ENCODE results near the gene PODXL2.

PODXL2 gene

DNA sequence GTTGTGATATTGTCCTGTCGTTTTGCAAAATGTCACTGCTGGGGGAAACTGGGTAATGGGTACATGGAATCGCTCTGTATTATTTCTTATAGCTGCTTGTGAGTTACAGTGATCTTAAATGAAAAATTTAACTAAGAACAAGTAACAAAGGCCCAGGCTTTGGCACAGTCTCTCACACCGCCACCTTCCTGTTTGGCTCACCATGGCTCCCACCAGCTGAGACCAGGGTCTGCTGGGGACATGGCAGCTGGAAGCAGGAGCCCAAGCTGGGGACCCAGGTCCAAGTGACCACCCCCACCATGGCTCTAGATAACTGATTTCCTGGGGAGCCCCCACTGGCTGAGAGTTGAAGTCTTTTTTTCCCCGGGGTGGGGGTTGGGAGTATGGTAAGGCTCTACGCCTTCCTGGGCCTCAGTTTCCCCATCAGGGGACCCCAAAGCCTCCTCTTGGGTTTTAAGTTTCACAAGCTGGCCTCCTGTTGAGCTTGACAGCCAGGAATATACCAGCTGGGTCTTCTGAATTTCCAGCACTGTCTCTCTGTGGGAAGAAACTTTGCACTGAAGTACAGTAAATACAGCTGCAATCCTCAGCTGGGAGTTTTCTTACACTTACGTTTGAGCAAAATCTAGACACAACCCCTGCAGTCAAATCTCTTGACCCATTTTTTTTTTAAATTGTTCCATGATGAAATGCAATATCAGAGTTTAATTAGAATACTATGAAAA lies 69.9 kb downstream of the PODXL2 start:
- no peak for TF ChIP-seq GATA2 (IDR thresholded peaks at IDR 0.05; ENCODE audit: low read depth, low read length)
- TF ChIP-seq GATA3 (IDR thresholded peaks at IDR 0.05; ENCODE audit: low read depth, low read length) = no peak

DNA sequence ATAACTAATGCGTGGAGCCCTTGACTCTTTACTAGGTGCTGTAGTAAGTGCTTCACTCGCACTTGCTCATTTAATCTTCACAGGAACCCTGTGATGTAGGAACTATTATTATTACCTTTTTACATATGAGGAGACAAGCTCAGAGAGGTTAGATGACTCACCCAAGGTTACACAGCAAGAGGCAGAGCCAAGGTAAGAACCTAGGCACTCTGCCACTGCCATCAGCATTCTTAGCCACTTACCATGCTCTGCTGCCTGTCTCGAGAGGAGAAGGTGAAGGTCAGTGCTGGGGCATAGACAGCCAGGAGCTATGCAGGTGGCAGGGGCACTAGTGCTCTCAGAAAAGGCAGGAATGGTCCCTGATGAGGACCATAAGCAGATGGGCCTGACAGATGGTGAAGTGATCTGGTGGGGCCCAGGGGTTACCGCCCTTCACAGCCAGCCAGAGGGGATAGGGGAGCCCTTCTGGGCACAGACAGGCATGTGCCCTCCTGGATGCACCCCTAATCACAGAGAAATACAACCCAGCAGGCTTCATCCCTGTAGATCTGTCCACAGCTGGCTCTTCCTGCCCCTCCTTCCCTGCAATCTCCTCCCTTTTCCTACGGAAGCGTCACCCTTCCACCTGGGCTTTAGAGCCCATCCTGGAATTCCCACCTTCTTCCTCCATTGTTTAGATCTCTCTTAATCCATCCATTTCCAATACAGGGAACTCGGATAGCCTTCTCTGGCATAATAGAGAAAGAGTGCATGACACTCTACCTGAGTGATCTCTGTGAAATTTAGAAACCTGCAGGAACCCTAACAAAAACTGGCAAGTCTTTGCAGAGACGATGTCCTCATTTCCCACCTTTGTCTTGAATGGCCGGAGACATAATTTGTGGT lies 70.7 kb downstream of the PODXL2 start:
- TF ChIP-seq GATA2 (IDR thresholded peaks at IDR 0.05; ENCODE audit: low read depth, low read length) (no peak), GATA3 (IDR thresholded peaks at IDR 0.05; ENCODE audit: low read depth, low read length) (no peak)

DNA sequence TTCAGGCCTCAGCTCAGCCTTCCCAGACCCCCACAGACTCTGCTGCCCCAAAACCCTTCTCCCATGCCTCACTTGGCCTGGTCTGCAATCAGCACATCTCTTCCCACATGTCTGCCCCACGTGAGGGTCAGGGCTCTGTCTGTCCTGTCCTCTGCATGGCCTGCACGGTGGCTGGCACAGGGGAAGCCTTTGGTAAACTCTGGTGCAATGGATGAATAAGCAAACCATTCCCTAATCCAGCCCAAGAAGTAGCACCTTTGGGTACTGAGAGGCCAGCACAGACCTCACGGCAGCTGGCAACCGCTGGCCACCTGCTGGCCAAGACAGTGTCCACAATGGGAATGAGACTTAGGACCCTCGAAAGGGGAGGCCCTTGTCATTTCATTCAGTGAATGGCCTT lies 71.4 kb downstream of the PODXL2 start:
- TF ChIP-seq GATA3 (IDR thresholded peaks at IDR 0.05; ENCODE audit: low read depth, low read length) (no peak), GATA2 (IDR thresholded peaks at IDR 0.05; ENCODE audit: low read depth, low read length) (no peak)

DNA sequence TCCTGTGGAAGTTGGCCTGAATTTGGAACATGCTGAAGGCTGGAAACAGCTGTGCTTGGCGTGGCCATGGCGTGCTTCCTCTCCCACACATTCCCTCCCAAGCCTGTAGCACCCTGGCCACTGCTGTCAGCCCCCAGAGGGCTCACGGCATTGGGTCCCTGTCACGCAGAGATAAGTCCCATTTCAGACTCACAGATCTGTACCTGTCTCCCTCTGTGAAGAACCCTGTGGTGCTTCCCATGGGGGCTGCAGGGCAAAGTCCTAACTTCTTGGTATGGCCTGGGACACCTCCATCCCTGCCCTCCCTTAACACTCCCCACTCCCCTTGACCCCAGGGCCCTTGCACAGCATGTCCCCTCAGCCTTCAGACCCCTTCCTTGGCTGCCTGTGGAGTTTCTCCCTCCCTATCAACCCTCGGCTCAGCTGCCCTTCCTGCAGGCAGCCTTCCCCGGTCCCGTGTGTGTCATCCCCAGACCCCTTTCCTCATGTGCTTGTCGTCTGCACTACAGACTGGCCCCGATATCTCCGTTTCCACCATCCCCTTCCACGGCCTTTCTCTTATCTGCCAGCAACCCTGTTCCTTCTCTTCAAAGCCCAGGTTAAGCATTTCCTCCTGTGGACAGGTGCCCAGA lies 72.4 kb downstream of the PODXL2 start:
- no peak for TF ChIP-seq GATA3 (IDR thresholded peaks at IDR 0.05; ENCODE audit: low read depth, low read length)
- TF ChIP-seq GATA2 (IDR thresholded peaks at IDR 0.05; ENCODE audit: low read depth, low read length) = no peak

DNA sequence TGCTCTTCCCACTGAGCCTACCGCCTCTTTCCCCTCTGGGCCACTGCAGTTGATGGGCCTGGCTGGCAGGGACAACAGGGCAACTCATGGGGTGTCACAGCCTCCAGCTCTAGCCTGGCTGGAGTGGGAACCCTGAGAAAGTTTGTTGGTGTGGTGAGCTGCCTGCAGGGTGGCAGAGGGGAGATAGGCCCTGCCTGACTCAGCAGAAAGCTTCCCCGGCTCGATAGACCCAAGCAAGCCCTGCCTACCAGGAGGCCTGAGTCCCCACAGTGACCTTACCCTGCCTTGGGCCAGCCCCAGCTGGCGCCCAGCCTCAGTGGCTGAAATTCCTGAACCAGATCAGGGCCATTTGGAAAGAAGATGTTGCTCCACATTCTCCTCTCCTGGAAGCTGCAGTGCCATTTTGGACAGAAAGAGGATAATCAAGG lies 73.2 kb downstream of the PODXL2 start:
- TF ChIP-seq GATA2 (IDR thresholded peaks at IDR 0.05; ENCODE audit: low read depth, low read length) (no peak), GATA3 (IDR thresholded peaks at IDR 0.05; ENCODE audit: low read depth, low read length) (no peak)

DNA sequence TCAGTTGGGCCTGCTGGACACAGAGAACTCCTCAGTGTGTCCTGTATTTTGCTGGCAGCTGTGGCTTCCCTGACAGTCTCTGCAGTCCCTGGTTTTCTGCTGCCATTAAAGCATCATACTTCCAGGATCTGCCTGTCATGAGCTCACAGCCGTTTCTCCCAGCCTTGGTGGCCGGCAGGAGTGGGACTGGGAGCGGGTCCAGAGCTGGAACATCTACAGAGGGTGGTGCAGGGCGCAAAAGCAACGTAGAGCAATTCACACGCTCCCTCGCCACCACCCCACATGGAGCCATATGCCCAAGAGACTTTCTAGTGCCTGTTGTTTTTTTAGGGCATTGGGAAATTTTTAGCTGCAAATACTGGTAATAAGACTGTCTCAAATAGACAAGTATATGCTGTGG lies 77.3 kb downstream of the PODXL2 start:
- TF ChIP-seq GATA3 (IDR thresholded peaks at IDR 0.05; ENCODE audit: low read depth, low read length) = no peak
- no peak for TF ChIP-seq GATA2 (IDR thresholded peaks at IDR 0.05; ENCODE audit: low read depth, low read length)

DNA sequence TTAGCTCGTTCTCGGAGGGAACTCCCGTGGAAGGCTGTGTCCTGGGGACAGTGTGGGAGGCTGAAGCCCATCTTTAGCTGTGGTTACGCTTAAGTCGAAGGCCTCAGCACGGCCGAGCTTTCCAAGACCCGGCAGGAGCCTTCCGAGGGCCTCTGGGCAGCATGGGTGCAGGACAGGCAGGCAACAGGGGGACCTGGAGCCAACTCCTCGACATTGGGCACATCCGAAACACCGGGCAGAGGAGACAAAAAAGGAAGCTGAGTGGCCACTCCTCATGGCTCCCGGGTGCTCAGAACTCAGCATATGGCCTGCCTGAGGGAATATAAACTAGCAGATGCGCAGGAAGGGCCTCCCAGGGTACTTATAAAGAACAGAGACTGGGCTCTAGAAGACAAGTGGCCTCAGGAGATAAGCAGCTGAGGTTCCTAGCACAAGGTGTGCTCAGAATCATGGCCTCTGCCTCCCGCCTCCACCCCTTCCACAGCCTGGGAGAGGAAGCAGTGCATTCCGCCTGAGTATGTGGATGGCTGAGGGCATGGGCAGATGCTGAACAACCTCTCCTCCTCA lies 77.9 kb downstream of the PODXL2 start:
- TF ChIP-seq GATA3 (IDR thresholded peaks at IDR 0.05; ENCODE audit: low read depth, low read length) (no peak), GATA2 (IDR thresholded peaks at IDR 0.05; ENCODE audit: low read depth, low read length) (no peak)

DNA sequence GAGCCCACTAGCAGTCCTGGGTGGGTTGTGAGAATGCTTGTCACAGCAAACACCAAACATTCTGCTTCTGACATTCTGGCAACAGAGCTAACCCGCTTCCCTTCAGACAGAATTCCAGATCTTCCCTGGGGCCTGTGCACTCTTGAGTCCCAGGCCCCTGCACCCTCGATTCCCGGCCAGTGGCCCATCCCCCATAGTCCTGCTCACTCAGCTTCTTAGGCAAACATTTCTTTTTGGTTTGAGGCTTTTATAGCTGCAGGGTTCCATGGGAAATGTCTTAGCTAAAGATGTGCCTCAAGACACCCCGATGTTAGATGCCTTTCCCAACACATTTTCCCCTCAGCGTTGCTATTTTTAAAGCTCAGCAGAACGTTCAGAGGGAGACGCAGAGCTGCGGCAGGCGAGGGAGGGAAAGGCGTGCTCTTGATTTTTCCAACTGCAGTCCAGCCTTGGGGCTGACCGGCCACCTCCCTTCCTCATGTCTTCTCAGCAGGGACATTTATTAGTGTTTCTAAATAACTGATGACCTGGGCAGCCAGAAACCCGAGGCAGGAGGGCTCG lies 78.9 kb downstream of the PODXL2 start:
- no peak for TF ChIP-seq GATA3 (IDR thresholded peaks at IDR 0.05; ENCODE audit: low read depth, low read length)
- TF ChIP-seq GATA2 (IDR thresholded peaks at IDR 0.05; ENCODE audit: low read depth, low read length) = no peak

DNA sequence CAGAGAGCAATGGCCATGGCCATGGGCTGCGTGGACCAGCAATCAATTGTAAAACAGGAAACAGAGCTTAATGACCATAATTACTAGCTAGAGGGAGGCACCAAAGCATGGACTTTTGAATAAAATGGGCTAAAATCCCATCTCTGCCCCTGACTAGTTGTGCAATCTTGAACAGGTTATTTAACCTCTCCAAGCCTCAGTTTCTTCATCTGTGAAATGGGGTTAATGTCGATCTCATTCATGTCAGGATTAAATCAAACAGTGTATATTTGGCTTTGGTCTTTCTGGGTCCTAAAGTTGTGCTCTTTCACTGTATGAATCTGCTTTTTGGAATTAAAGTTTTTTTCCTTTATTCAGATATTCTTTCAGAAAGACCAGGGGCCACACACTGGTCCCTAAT lies 79.9 kb downstream of the PODXL2 start:
- TF ChIP-seq GATA3 (IDR thresholded peaks at IDR 0.05; ENCODE audit: low read depth, low read length) (no peak), GATA2 (IDR thresholded peaks at IDR 0.05; ENCODE audit: low read depth, low read length) (no peak)

DNA sequence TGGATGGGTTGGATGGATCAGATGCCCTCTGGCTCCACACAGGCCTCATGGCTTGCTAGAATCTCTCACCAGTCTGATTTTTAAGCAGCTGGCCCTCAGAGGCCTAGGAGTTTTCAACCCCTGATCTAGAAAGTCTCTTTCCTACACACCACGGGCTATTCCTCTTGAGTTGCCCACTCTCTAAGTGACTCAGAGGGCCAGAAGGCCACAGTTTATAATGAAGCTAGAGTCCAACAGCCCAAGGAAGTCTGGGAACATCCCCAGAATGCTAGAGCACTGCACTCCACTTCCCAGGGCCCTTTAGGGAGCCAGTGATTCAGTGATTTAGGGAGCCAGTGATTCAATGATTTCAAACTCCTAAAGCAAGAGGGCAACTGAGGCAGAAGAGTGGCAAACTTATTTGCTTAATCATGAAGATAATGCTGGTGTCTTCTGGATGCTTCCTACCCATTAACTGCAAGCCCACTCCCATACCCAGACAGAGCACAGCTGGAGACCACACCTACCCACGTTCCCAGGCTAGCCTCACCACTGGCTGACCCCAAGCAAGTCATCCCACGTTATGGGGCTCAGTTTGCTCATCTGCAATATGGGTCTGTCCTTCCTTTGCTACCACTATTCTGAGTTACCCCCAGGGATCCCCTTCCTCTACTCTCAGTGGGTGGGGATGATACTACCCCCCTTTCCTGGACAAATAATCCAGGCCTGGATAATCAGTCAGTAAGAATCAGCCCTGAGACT lies 80.5 kb downstream of the PODXL2 start:
- TF ChIP-seq GATA3 (IDR thresholded peaks at IDR 0.05; ENCODE audit: low read depth, low read length) (no peak), GATA2 (IDR thresholded peaks at IDR 0.05; ENCODE audit: low read depth, low read length) (no peak)

DNA sequence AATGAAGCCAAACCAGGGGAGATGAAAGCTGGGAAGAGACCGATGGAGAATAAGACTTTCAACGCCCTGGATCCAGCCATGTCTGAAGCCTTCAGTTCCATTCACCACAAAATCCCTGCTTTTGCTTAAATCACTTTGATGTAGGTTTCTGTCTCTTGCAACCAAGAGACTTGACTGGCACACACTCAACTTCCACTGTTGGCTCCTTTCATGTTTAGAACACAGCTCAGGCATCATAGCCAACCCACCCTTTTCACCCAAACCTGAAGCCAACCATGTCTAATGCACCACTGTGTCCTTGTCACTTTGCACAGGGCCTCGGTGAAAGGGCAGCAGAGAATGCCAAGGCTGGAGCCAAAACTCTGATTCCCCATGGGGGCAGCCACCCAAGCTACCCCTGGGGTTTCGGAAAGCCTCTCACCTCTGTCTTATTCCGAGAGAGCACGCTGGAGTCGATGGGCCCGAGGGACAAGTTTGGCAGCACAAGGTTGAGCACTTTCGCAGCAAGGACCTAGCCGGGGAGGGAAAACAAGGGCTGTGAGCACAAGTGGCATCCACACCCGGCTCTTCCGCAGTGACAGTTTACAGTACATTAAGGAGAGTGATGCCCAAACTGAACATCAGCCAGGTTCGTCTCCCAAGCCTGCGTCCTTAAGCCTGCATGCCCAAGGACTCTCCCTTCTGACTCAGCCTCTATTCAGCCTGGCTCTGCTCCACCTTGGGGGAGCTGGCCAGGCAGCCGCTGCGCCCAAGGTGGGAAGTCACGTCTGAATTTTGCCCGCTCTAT lies 81.4 kb downstream of the PODXL2 start:
- TF ChIP-seq GATA2 (IDR thresholded peaks at IDR 0.05; ENCODE audit: low read depth, low read length) = no peak
- TF ChIP-seq GATA3 (IDR thresholded peaks at IDR 0.05; ENCODE audit: low read depth, low read length) = no peak

DNA sequence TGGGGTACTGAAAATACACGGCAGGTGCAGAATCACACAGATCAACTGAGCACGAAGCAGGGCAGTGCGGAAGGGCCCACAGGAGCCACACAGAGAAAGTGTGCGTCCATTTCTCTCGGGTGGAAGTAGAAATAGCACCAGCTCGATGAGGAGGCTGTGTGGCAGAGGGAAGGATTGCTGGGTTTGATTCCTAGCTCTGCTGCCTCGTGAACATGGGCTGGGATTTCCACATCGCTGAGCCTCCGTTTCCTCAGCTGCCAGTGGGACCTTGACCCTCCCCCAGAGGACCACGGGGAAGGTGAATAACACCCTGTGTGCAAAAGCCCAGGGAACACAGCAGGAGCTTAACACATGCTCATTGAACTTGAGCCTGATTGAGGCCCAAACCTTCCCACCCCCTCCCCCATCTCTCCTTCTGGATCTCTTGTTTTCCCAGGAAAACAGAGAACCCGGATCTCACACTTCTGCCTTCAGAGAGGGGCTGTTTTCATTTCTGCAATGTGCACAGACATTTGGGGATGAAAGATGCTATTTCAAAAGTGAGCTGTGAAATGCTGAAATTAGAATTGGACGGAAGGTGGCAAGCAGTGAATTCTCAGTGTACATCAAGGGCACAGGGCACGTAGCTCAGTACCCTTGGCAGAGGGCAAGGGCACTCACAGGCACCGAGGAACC lies 82.2 kb downstream of the PODXL2 start:
- no peak for TF ChIP-seq GATA2 (IDR thresholded peaks at IDR 0.05; ENCODE audit: low read depth, low read length)
- TF ChIP-seq GATA3 (IDR thresholded peaks at IDR 0.05; ENCODE audit: low read depth, low read length) = no peak

Data from SH-SY5Y (cell line).